ENCODE results near the gene PI4K2A. TPM values are rescaled to one million over a fixed set of nuclear protein-coding genes. Genes with fewer than 3 reads are reported as not detected.
A peak's percentile ranks its signal among the peaks of the same experiment; 100 is the strongest.

PI4K2A gene
- 32.2 and 33.7 TPM in 2 replicates for total RNA-seq
- 38.8 TPM for polyA plus RNA-seq (2012)

- peak; percentile 99 for DNase-seq (ENCODE audit: low read depth)
These were observed at the start of gene PI4K2A for GRCh38 chr10:97640174-97640867. Gene PI4K2A, plus strand, starts transcription at chr10:97640671. Its CDS starts 72 bp downstream, at chr10:97640743.

GRCh38 chr10:97590748-97591495, 49.5 kb upstream of the PI4K2A start:
- DNase-seq (ENCODE audit: low read depth) = no peak

DNA sequence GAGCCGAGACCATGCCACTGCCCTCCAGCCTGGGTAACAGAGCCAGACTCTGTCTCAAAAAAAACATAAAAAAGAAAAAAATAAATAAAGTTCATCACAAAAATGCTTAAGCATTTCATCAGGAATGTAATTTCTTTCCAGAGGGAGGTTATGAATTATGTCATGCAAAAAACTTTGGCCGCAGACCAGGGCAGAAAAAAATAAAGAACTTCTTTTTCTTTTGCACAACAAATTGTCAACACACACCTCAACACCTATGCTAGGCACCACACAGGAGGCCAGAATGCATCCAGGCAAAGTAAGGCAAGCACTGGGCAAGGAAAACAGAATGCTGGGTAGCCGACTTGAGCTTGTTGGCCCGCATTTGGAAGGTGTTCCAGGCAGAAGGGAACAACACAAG, 47.0 kb upstream of the PI4K2A start:
- DNase-seq (ENCODE audit: low read depth) = peak; percentile 16

DNA sequence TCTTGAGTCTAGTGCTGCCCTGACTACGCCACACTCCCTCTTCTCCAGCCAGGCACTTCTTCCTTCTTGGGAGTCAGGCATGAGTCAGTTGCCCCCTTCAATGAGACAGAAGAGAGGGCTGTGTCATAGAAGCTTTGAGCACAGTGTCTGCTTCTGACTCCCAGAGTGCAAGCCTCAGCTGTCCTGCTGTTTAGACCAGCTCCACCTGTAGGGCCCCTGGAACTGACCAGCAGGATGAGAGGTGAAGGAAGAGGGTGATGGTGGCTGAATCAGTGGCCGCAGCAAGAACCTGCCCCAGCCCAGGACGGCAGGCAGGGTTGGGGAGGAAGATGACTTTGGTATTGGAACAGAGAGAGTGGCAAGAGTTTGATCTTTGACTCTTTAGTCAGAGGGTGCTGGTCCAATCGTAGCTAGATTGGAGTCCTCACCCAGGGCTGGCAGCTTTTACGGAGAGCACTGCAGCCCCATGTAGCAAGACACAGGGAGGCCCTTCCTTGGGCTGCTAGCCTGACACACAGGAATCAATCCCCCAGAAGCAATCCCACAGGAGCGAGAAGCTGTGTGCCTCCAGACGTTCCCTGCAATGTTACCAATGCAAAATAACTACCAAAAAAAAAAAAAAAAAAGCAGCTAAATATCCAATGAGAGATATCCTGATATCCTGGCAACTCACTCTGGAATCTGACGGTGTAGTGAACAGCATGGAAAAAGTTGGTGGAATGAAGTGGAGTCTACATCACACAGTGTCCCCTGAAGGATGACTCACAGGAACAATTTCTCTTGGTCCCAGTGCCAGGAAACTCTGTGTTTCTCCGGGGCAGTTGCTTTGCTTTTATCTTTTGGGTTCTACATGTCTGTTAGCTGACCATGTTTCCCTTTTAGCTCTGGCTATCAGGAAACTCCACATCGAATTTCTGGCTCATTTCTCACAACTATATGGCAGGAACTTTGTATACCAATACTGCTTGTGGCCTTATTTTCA, 44.1 kb upstream of the PI4K2A start:
- DNase-seq (ENCODE audit: low read depth) = peak; percentile 72

DNA sequence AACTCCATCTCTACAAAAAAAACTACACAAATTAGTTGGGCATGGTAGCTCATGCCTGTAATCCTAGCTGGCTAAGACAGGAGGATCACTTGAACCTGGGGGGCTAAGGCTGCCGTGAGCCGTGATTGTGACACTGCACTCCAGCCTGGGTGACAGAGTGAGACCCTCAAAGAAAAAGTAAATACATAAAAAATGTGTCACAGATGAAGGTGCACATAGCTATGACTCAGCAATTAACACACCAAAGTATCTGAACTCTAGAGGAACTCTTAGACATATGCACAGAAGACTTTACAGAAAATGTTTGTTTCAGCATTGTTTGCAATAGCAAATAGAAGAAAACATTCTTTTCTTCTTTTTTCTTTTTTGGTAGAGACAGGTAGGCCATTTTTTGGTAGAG, 42.7 kb upstream of the PI4K2A start:
- no peak for DNase-seq (ENCODE audit: low read depth)

DNA sequence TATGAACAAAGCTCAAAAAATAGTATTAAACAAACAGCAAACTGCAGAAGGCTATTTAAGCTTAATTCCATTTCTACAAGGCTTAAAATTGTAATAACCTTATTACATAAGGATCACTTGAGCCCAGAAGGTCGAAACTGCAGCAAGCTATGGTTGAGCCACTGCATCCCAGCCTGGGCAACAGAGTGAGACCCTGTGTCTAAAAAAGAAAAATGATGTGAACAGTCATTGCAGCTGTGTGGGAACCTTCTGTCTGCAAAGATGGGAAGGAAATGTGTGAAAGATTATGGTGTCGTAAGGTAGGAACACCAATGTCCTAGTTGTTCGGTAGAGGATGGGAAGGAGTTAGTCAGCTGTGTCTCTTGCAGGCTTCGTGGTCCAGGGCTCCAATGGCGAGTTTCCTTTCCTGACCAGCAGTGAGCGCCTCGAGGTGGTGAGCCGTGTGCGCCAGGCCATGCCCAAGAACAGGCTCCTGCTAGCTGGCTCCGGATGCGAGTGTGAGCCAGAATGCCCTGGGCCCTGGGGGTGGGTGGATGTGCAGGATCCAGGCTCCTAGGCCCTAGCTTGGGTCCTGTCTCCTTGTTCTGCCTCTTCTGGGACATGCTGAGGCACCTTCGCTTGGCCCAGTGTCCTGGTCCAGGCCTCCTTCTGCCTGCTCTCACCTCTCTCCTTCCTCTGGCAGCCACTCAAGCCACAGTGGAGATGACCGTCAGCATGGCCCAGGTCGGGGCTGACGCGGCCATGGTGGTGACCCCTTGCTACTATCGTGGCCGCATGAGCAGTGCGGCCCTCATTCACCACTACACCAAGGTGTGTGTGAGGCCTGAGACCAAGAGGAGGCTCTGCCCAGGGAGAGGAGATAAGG, 41.8 kb upstream of the PI4K2A start:
- DNase-seq (ENCODE audit: low read depth) = no peak

GRCh38 chr10:97599272-97599619, 41.2 kb upstream of the PI4K2A start:
- DNase-seq (ENCODE audit: low read depth) = no peak

- no peak for DNase-seq (ENCODE audit: low read depth)
These were observed 39.9 kb upstream of the PI4K2A start for GRCh38 chr10:97600616-97601015.

- no peak for DNase-seq (ENCODE audit: low read depth)
These were observed 38.9 kb upstream of the PI4K2A start for GRCh38 chr10:97601268-97602215.

- DNase-seq (ENCODE audit: low read depth) = no peak
These were observed 33.3 kb upstream of the PI4K2A start for GRCh38 chr10:97607095-97607636.

- DNase-seq (ENCODE audit: low read depth) = peak; percentile 3
These were observed 31.4 kb upstream of the PI4K2A start for GRCh38 chr10:97608991-97609561.

- DNase-seq (ENCODE audit: low read depth) = no peak
These were observed 29.0 kb upstream of the PI4K2A start for GRCh38 chr10:97611473-97611872.

DNA sequence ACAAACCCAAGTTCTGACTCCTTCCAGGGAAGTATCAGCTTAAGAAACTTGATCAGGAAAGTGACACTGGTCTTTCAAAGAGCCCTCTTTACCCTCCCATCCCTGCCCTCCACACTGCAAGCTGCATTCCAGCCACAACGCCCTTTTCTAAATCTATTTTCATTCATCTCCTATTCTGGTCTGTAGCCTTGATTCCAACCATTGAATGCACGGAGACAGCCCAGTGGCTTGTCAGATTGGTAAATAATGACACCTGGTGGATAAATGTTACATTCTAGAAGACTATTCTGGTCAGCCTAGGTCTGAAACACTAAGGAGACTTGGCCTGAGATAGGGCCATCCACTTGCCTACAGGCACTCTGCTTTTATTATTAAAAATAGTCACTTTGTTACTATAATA, 28.1 kb upstream of the PI4K2A start:
- DNase-seq (ENCODE audit: low read depth) = peak; percentile 88

DNA sequence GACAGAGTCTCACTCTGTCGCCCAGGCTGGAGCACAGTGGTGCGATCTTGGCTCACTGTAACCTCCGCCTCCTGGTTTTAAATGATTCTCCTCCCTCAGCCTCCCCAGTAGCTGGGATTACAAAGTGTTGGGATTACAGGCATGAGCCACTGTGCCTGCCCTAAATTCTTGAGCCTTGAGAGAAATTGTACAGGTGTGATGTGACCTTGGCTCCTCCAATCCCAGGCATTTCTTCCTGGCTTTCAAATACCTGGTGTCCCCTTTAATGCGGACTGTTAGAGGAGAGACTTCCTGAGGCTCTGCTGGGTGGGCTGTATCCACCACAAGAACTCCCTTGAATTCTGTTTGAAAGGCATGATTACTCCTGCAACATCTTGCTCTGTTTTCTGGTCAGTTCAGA, 22.2 kb upstream of the PI4K2A start:
- DNase-seq (ENCODE audit: low read depth) = no peak

DNA sequence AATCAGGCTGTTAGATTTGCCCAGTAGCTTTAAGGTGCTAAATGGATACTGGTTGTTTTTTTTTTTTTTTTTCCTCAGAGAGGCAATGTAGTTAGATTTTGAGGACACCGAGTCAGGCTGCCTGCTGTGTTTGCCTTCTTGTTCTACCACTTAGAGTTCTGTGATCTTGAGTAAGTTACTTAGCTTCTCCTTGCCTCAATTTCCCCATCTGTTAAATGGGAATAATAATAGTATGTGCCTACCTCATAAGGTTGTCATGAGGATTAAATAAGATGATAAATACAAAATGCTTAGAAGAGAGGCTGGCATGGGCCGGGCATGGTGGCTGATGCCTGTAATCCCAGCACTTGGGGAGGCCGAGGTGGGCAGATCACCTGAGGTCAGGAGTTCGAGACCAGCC, 21.7 kb upstream of the PI4K2A start:
- no peak for DNase-seq (ENCODE audit: low read depth)

GRCh38 chr10:97623277-97623676, 17.2 kb upstream of the PI4K2A start:
- no peak for DNase-seq (ENCODE audit: low read depth)

GRCh38 chr10:97627731-97628130, 12.7 kb upstream of the PI4K2A start:
- DNase-seq (ENCODE audit: low read depth) = no peak

DNA sequence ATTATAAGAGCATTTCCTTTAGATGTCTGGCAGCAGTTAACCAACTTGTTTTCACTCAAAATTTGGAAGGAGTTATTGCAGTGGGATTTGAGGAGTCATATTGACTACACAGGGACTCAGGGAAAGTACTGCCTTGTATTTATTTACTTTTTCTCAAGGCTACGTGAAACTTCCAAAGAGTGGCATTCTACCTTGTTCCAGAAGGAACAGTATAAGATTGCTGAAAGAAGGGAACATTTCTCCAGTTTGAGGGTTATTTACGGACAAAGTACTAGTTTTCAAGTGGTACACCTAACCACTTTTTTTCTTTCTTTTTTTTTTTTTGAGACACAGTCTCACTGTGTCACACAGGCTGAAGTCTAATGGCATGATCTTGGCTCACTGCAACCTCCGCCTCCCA, 12.2 kb upstream of the PI4K2A start:
- DNase-seq (ENCODE audit: low read depth) = no peak

GRCh38 chr10:97629289-97629688, 11.2 kb upstream of the PI4K2A start:
- DNase-seq (ENCODE audit: low read depth) = no peak
